ENCODE results near the gene ARID4B. TPM values are rescaled to one million over a fixed set of nuclear protein-coding genes. Genes with fewer than 3 reads are reported as not detected.

ARID4B gene
- total and polyA plus RNA-seq, 2 donors (not counting 3 experiments of a cell fraction or from before 2014, with no cell fraction given) = 6.7 to 40.7 TPM

DNA sequence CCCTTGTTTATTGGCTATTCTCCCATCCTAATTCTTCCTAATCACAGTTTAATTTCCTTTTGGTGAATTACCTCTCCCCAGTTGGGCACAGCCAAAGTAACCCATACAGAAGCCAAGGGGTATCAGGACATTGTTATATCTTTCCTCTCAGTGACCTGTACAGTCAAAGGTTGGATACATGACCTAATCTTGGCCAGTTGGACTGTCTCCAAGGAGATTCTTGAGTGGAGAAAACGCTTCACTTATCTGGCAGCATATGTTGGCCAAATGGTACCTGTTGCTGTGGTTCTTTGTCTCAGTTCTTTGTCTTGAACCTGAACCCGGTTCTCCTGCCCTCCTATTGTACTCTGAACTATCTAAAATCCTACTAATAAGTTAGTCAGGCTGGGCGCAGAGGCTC is 23.9 kb upstream of the ARID4B start:
- H3K9ac ChIP-seq (replicated peaks; ENCODE audit: extremely low read depth, insufficient read depth, low read length) = no peak overlapping the region
- ChIA-PET CTCF (no interaction called here), POLR2A (no interaction called here)
- FAIRE-seq (no peak), DNase-seq (ENCODE audit: low read depth, low spot score) (no peak)
- no peaks in the 10 kb centered on the region for H4K20me1 ChIP-seq (replicated peaks; ENCODE audit: control insufficient read depth, extremely low read depth, insufficient read depth, low read length)
- no TSS peak for BruUV-seq (replicated peaks)
- no peaks in the 10 kb centered on the region for H3K9me3 ChIP-seq (replicated peaks; ENCODE audit: control insufficient read depth, insufficient read depth, low read length)
- dilution Hi-C loops (cut with MboI; ENCODE audit: extremely low pct_ligation_motif_present, low sequenced_read_pairs) (no loop called here), intact Hi-C loops (cut with micrococcal nuclease) (no loop called here)
- H3K27me3 ChIP-seq (ENCODE audit: control insufficient read depth in 2 of 2, insufficient read depth in 2 of 2, low read length in 2 of 2) = no peaks in the 10 kb centered on the region
- no peaks in the 10 kb centered on the region for H3K4me1 ChIP-seq (ENCODE audit: control insufficient read depth, extremely low read depth, insufficient read depth, low read length)
- TF ChIP-seq POLR2A (IDR thresholded peaks at IDR 0.05; ENCODE audit: low read depth, low read length) (no peak), POLR2AphosphoS5 (IDR thresholded peaks at IDR 0.05; ENCODE audit: insufficient read depth, low read depth, low read length) (no peak), FOS (IDR thresholded peaks at IDR 0.05; ENCODE audit: borderline replicate concordance, insufficient read depth, low read length) (no peak), MYC (IDR thresholded peaks at IDR 0.05; ENCODE audit: low read depth, low read length) (no peak)
- TF ChIP-seq, protein P1, sequence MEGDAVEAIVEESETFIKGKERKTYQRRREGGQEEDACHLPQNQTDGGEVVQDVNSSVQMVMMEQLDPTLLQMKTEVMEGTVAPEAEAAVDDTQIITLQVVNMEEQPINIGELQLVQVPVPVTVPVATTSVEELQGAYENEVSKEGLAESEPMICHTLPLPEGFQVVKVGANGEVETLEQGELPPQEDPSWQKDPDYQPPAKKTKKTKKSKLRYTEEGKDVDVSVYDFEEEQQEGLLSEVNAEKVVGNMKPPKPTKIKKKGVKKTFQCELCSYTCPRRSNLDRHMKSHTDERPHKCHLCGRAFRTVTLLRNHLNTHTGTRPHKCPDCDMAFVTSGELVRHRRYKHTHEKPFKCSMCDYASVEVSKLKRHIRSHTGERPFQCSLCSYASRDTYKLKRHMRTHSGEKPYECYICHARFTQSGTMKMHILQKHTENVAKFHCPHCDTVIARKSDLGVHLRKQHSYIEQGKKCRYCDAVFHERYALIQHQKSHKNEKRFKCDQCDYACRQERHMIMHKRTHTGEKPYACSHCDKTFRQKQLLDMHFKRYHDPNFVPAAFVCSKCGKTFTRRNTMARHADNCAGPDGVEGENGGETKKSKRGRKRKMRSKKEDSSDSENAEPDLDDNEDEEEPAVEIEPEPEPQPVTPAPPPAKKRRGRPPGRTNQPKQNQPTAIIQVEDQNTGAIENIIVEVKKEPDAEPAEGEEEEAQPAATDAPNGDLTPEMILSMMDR (IDR thresholded peaks at IDR 0.05; ENCODE audit: extremely low read depth in 1 of 2, insufficient read depth in 1 of 2, low read depth in 1 of 2, low read length in 2 of 2) = no peak
- no peak overlapping the region for H2AFZ ChIP-seq (ENCODE audit: low read depth, low read length)
- no peak overlapping the region for H3K27ac ChIP-seq (ENCODE audit: insufficient read depth, low read depth, low read length)
- H3K4me3 ChIP-seq (replicated peaks in 1 of 3; ENCODE audit: insufficient read depth in 1 of 3, low read depth in 1 of 3, low read length in 3 of 3) = no peak overlapping the region
- no peaks in the 10 kb centered on the region for H3K9me1 ChIP-seq (replicated peaks; ENCODE audit: control insufficient read depth, extremely low read depth, insufficient read depth, low read length)
- no peaks in the 10 kb centered on the region for H3K36me3 ChIP-seq (ENCODE audit: control insufficient read depth in 2 of 2, extremely low read depth in 1 of 2, insufficient read depth in 2 of 2, low read length in 2 of 2)
- H3K79me2 ChIP-seq (ENCODE audit: control insufficient read depth, insufficient read depth, low read length) = no peaks in the 10 kb centered on the region
- H3K4me2 ChIP-seq (ENCODE audit: insufficient read depth, low read length) = no peak overlapping the region

DNA sequence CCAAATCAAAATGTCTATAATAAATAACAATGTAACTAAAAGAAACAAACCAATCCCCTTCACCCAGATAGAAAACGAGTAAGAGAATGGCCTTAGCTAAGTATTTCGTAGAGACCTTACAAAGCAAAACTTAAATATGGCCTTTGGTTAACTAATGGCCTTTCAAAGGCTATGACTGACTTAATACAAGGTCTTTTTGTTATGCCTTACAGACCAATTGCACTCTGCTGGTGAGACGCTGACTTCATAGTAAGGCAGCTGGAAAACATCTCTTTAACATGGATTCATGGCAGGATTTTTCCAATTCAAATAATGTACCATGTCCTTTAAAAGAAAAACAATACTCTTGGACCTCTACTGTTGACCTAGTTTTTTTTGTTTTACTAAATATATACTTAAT is 23.5 kb upstream of the ARID4B start:
- Histone ChIP-seq H2AFZ (ENCODE audit: low read depth, low read length) (no peak overlapping the region), H3K79me2 (ENCODE audit: control insufficient read depth, insufficient read depth, low read length) (no peaks in the 10 kb centered on the region), H3K4me2 (ENCODE audit: insufficient read depth, low read length) (no peak overlapping the region), H3K27ac (ENCODE audit: insufficient read depth, low read depth, low read length) (no peak overlapping the region), H3K4me3 (replicated peaks in 1 of 3; ENCODE audit: insufficient read depth in 1 of 3, low read depth in 1 of 3, low read length in 3 of 3) (no peak overlapping the region), H3K36me3 (ENCODE audit: control insufficient read depth in 2 of 2, extremely low read depth in 1 of 2, insufficient read depth in 2 of 2, low read length in 2 of 2) (no peaks in the 10 kb centered on the region), H3K9ac (replicated peaks; ENCODE audit: extremely low read depth, insufficient read depth, low read length) (no peak overlapping the region), H3K9me3 (replicated peaks; ENCODE audit: control insufficient read depth, insufficient read depth, low read length) (no peaks in the 10 kb centered on the region), H3K9me1 (replicated peaks; ENCODE audit: control insufficient read depth, extremely low read depth, insufficient read depth, low read length) (no peaks in the 10 kb centered on the region), H3K27me3 (ENCODE audit: control insufficient read depth in 2 of 2, insufficient read depth in 2 of 2, low read length in 2 of 2) (no peaks in the 10 kb centered on the region), H4K20me1 (replicated peaks; ENCODE audit: control insufficient read depth, extremely low read depth, insufficient read depth, low read length) (no peaks in the 10 kb centered on the region), H3K4me1 (ENCODE audit: control insufficient read depth, extremely low read depth, insufficient read depth, low read length) (no peaks in the 10 kb centered on the region)
- DNase-seq (ENCODE audit: low read depth, low spot score) (no peak), FAIRE-seq (no peak)
- POLR2A ChIA-PET = no interaction called here
- CTCF ChIA-PET = no interaction called here
- intact Hi-C loops (cut with micrococcal nuclease) (no loop called here), dilution Hi-C loops (cut with MboI; ENCODE audit: extremely low pct_ligation_motif_present, low sequenced_read_pairs) (no loop called here)
- TF ChIP-seq GATA2 (IDR thresholded peaks at IDR 0.05; ENCODE audit: insufficient read depth, insufficient read length, low read depth, low read length) (no peak), EZH2 (IDR thresholded peaks at IDR 0.05; ENCODE audit: borderline replicate concordance, low read depth, low read length, severe bottlenecking) (no peak), MYC (IDR thresholded peaks at IDR 0.05; ENCODE audit: low read depth, low read length) (no peak), JUN (IDR thresholded peaks at IDR 0.05; ENCODE audit: borderline replicate concordance, insufficient read depth, insufficient read length, low read depth) (no peak), FOS (IDR thresholded peaks at IDR 0.05; ENCODE audit: borderline replicate concordance, insufficient read depth, low read length) (no peak), POLR2AphosphoS5 (IDR thresholded peaks at IDR 0.05; ENCODE audit: insufficient read depth, low read depth, low read length) (no peak), POLR2A (IDR thresholded peaks at IDR 0.05; ENCODE audit: low read depth, low read length) (no peak)
- TF ChIP-seq, protein P1 (IDR thresholded peaks at IDR 0.05; ENCODE audit: extremely low read depth in 1 of 2, insufficient read depth in 1 of 2, low read depth in 1 of 2, low read length in 2 of 2) = no peak
- TF ChIP-seq, protein P2, sequence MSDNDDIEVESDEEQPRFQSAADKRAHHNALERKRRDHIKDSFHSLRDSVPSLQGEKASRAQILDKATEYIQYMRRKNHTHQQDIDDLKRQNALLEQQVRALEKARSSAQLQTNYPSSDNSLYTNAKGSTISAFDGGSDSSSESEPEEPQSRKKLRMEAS (IDR thresholded peaks at IDR 0.05; ENCODE audit: insufficient read depth, insufficient read length) = no peak
- no TSS peak for BruUV-seq (replicated peaks)
